HG03558 (cell line): ENCODE results near the gene NRP1.

Experiments used
- ATAC-seq: cut with Tn5 transposase; IDR thresholded peaks from one replicate; pipeline ENCODE4 v1.9.1; 2021; ENCODE audit warnings: moderate number of reproducible peaks; ENCODE audit not compliant: unreplicated experiment; ENCODE audit errors: extremely low read depth

NRP1 gene

GRCh38 chr10:33352175-33352574 lies 17.7 kb upstream of the NRP1 start:
- no peak for ATAC-seq

- no peak for ATAC-seq
These were observed 15.6 kb upstream of the NRP1 start for GRCh38 chr10:33350041-33350440.

GRCh38 chr10:33349268-33349667 lies 14.8 kb upstream of the NRP1 start:
- no peak for ATAC-seq

GRCh38 chr10:33347211-33347610 lies 12.7 kb upstream of the NRP1 start:
- ATAC-seq: no peak

GRCh38 chr10:33345236-33345635 lies 10.8 kb upstream of the NRP1 start:
- no peak for ATAC-seq

GRCh38 chr10:33344676-33345075 lies 10.2 kb upstream of the NRP1 start:
- no peak for ATAC-seq

- ATAC-seq: no peak
These were observed 7.2 kb upstream of the NRP1 start for GRCh38 chr10:33341637-33342036.

GRCh38 chr10:33337326-33337957 lies 3.0 kb upstream of the NRP1 start:
- ATAC-seq: no peak

GRCh38 chr10:33336582-33337325 lies 2.3 kb upstream of the NRP1 start:
- ATAC-seq: no peak

- ATAC-seq: no peak
These were observed 1.5 kb upstream of the NRP1 start for GRCh38 chr10:33335801-33336581.

GRCh38 chr10:33335551-33335800 lies 1.0 kb upstream of the NRP1 start:
- no peak for ATAC-seq

GRCh38 chr10:33334805-33335550 lies 511 bp upstream of the NRP1 start:
- no peak for ATAC-seq

GRCh38 chr10:33333260-33334101 lies 986 bp downstream of the NRP1 start:
- no peak for ATAC-seq

GRCh38 chr10:33332183-33333065 lies 2.0 kb downstream of the NRP1 start:
- ATAC-seq: no peak

GRCh38 chr10:33331379-33331694 lies 3.1 kb downstream of the NRP1 start:
- no peak for ATAC-seq

- ATAC-seq: no peak
These were observed 3.7 kb downstream of the NRP1 start for GRCh38 chr10:33330543-33331378.

GRCh38 chr10:33329178-33329577 lies 5.3 kb downstream of the NRP1 start:
- ATAC-seq: no peak

GRCh38 chr10:33328253-33328652 lies 6.2 kb downstream of the NRP1 start:
- ATAC-seq: no peak
